Ovary (tissue), 3 donors: ENCODE results near the gene NEO1.
"Not testable (repeated sequence)": the region's sequence is repeated elsewhere in the genome, so short reads cannot be mapped to it uniquely, and the experiment has no call there.

Experiments
- CTCF ChIP-seq, 3 donors: fragments of 450-650 bp in 2 of 3; fragments of 200-600 bp in 1 of 3; IDR thresholded peaks; one replicate each; pipeline versions ENCODE4 v1.5.1 to v1.8.0; 2016 to 2022; ENCODE audit warnings: antibody characterized with exemption in 3 of 3, mild to moderate bottlenecking in 1 of 3
- EP300 ChIP-seq: sonication (generic); formaldehyde crosslinking; IDR thresholded peaks from one replicate; pipeline ENCODE4 v1.6.1; 2017; ENCODE audit warnings: antibody characterized with exemption
- POLR2A ChIP-seq: fragments of 450-650 bp; IDR thresholded peaks from one replicate; pipeline ENCODE4 v1.6.1; 2017; ENCODE audit warnings: antibody characterized with exemption, mild to moderate bottlenecking, moderate library complexity
- donor health status: DM: no; HTN: no; CAD: no.

- TF ChIP-seq POLR2A; CTCF (IDR thresholded peaks at IDR 0.05); EP300: not testable (repeated sequence)
Observed at GRCh38 chr15:73221450-73221849, 169.2 kb downstream of the NEO1 start.
